ENCODE results near the gene ATP6V0A1. TPM values are rescaled to one million over a fixed set of nuclear protein-coding genes. Genes with fewer than 3 reads are reported as not detected.
A peak's percentile ranks its signal among the peaks of the same experiment; 100 is the strongest.
"Not testable (repeated sequence)": the region's sequence is repeated elsewhere in the genome, so short reads cannot be mapped to it uniquely, and the experiment has no call there.

ATP6V0A1 gene
- total and polyA plus RNA-seq, 2 donors from 2014 or later: 108 to 110 TPM

DNA sequence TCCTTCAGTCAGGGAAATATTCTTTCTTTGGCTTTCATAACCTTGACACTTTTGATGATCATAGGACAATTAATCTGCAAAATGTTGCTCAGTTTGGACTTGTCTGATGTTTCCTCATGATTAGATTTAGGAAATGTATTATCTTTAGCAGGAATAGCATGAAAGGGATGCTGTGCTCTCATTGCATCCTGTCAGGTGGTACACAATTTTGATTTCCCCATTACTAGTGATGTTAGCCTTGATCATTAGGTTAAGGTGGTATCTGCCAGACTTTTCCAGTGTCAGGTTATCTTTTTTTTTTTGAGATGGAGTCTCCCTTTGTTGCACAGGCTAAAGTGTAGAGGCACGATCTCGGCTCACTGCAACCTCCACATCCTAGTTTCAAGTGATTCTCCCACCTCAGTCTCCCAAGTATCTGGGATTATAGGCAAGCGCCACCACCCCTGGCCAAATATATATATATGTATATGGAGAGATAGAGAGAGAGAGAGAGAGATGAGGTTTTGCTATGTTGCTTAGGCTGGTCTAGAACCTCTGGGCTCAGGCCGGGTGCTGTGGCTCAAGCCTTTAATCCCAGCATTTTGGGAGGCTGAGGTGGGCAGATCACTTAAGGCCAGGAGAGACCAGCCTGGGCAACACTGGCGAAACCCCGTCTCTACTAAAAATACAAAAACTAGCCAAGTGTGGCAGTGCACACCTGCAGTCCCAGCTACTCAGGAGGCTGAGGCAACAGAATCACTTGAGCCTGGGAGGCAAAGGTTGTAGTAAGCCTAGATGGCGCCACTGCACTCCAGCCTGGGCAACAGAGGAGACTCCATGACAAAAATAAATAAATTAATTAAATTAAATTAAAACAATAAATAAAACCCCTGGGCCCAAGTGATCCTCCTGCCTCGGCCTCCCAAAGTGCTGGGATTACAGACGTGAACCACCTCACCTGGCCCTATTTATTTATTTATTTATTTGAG lies 19.8 kb upstream of the ATP6V0A1 start:
- Histone ChIP-seq H3K4me3 (ENCODE audit: low read length in 3 of 3) (no peak overlapping the region), H3K36me3 (ENCODE audit: control insufficient read depth in 2 of 3, insufficient read depth in 3 of 3, low read length in 3 of 3) (no peaks in the 10 kb centered on the region), H3K27me3 (ENCODE audit: control insufficient read depth, insufficient read depth, low read length) (no peaks in the 10 kb centered on the region), H3K4me1 (ENCODE audit: control insufficient read depth in 2 of 3, insufficient read depth in 2 of 3, low read depth in 1 of 3, low read length in 3 of 3) (peaks cover 0 to 6% (median 0%) of the 10 kb centered on the region in 3 donors), H3K9ac (ENCODE audit: low read length in 3 of 3) (no peak overlapping the region), H3K27ac (ENCODE audit: low read depth in 2 of 2, low read length in 2 of 2) (no peak overlapping the region), H3K9me3 (ENCODE audit: control insufficient read depth in 2 of 3, insufficient read depth in 1 of 3, low read length in 3 of 3) (no peaks in the 10 kb centered on the region)
- peak; percentile 32 for TF ChIP-seq CTCF (IDR thresholded peaks at IDR 0.05; ENCODE audit: borderline replicate concordance, extremely low read depth, insufficient read depth)
- intact Hi-C loops (cut with DNase I): no loop called here
- DNase-seq: no peak
- no peak for FAIRE-seq

DNA sequence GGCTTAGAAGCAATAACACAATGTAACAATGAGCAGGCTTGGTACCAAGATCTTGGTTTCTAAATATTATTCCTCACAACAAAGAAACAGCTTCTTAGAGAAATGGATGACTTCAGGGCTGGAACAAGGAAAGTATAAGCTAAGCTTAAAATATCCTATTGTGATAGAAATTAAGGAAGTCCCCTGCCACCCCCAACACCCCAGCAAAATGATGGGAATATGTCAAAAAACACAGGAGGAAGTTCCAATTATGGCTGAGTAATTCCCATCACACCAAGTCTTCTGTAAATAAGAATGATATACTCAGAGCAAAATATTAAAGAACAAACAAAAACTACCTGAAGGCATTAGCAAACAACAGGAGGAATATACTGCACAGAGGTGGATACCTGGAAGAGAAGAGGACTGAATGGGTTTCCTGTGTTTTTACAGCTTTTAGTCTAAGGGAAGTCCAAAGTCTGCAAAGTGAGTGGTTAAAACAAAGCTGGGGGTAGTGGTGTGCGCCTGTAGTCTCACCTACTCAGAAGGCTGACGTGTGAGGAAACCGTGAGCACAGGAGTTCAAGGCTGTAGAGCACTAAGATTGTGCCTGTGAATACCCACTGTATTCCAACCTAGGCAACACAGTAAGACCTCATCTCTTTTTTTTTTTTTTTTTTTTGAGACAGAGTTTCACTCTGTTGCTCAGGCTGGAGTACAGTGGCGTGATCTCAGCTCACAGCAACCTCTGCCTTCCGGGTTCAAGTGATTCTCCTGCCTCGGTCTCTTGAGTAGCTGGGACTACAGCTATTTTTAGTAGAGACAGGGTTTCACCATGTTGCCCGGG lies 17.1 kb upstream of the ATP6V0A1 start:
- Histone ChIP-seq H3K4me3 (ENCODE audit: low read length in 3 of 3) (no peak overlapping the region), H3K36me3 (ENCODE audit: control insufficient read depth in 2 of 3, insufficient read depth in 3 of 3, low read length in 3 of 3) (no peaks in the 10 kb centered on the region), H3K27me3 (ENCODE audit: control insufficient read depth, insufficient read depth, low read length) (no peaks in the 10 kb centered on the region), H3K27ac (ENCODE audit: low read depth in 2 of 2, low read length in 2 of 2) (no peak overlapping the region), H3K9me3 (ENCODE audit: control insufficient read depth in 2 of 3, insufficient read depth in 1 of 3, low read length in 3 of 3) (no peaks in the 10 kb centered on the region), H3K4me1 (ENCODE audit: control insufficient read depth in 2 of 3, insufficient read depth in 2 of 3, low read depth in 1 of 3, low read length in 3 of 3) (peaks cover 0 to 6% (median 0%) of the 10 kb centered on the region in 3 donors), H3K9ac (ENCODE audit: low read length in 3 of 3) (no peak overlapping the region)
- TF ChIP-seq CTCF (IDR thresholded peaks at IDR 0.05; ENCODE audit: borderline replicate concordance, extremely low read depth, insufficient read depth): no peak
- intact Hi-C loops (cut with DNase I): no loop called here
- DNase-seq: no peak
- FAIRE-seq: no peak

GRCh38 chr17:42442196-42442565 lies 16.5 kb upstream of the ATP6V0A1 start:
- H3K27me3 ChIP-seq (ENCODE audit: control insufficient read depth, insufficient read depth, low read length): no peaks in the 10 kb centered on the region
- no peak for DNase-seq
- H3K4me1 ChIP-seq (ENCODE audit: control insufficient read depth in 2 of 3, insufficient read depth in 2 of 3, low read depth in 1 of 3, low read length in 3 of 3): peaks cover 0 to 6% (median 0%) of the 10 kb centered on the region in 3 donors
- H3K27ac ChIP-seq (ENCODE audit: low read depth in 2 of 2, low read length in 2 of 2): no peak overlapping the region
- no peak overlapping the region for H3K9ac ChIP-seq (ENCODE audit: low read length in 3 of 3)
- intact Hi-C loops (cut with DNase I): no loop called here
- no peaks in the 10 kb centered on the region for H3K9me3 ChIP-seq (ENCODE audit: control insufficient read depth in 2 of 3, insufficient read depth in 1 of 3, low read length in 3 of 3)
- no peak overlapping the region for H3K4me3 ChIP-seq (ENCODE audit: low read length in 3 of 3)
- no peak for FAIRE-seq
- TF ChIP-seq CTCF (IDR thresholded peaks at IDR 0.05; ENCODE audit: borderline replicate concordance, extremely low read depth, insufficient read depth): no peak
- H3K36me3 ChIP-seq (ENCODE audit: control insufficient read depth in 2 of 3, insufficient read depth in 3 of 3, low read length in 3 of 3): no peaks in the 10 kb centered on the region

DNA sequence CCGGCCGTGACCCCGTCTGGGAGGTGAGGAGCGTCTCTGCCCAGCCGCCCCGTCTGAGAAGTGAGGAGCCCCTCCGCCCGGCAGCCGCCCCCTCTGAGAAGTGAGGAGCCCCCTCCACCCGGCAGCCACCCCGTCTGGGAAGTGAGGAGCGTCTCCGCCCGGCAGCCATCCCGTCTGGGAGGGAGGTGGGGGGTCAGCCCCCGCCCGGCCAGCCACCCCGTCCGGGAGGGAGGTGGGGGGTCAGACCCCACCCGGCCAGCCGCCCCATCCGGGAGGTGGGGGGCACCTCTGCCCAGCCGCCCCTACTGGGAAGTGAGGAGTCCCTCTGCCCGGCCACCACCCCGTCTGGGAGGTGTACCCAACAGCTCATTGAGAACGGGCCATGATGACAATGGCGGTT lies 9.5 kb upstream of the ATP6V0A1 start:
- H3K4me3 ChIP-seq (ENCODE audit: low read length in 3 of 3); H3K9ac ChIP-seq (ENCODE audit: low read length in 3 of 3); intact Hi-C loops (cut with DNase I); H3K9me3 ChIP-seq (ENCODE audit: control insufficient read depth in 2 of 3, insufficient read depth in 1 of 3, low read length in 3 of 3); FAIRE-seq; DNase-seq; H3K27me3 ChIP-seq (ENCODE audit: control insufficient read depth, insufficient read depth, low read length); H3K36me3 ChIP-seq (ENCODE audit: control insufficient read depth in 2 of 3, insufficient read depth in 3 of 3, low read length in 3 of 3); H3K4me1 ChIP-seq (ENCODE audit: control insufficient read depth in 2 of 3, insufficient read depth in 2 of 3, low read depth in 1 of 3, low read length in 3 of 3); H3K27ac ChIP-seq (ENCODE audit: low read depth in 2 of 2, low read length in 2 of 2): not testable (repeated sequence)

GRCh38 chr17:42449838-42450237 lies 8.8 kb upstream of the ATP6V0A1 start:
- H3K27ac ChIP-seq (ENCODE audit: low read depth in 2 of 2, low read length in 2 of 2); FAIRE-seq; H3K9me3 ChIP-seq (ENCODE audit: control insufficient read depth in 2 of 3, insufficient read depth in 1 of 3, low read length in 3 of 3); intact Hi-C loops (cut with DNase I); H3K4me3 ChIP-seq (ENCODE audit: low read length in 3 of 3); H3K36me3 ChIP-seq (ENCODE audit: control insufficient read depth in 2 of 3, insufficient read depth in 3 of 3, low read length in 3 of 3); H3K4me1 ChIP-seq (ENCODE audit: control insufficient read depth in 2 of 3, insufficient read depth in 2 of 3, low read depth in 1 of 3, low read length in 3 of 3); H3K27me3 ChIP-seq (ENCODE audit: control insufficient read depth, insufficient read depth, low read length); H3K9ac ChIP-seq (ENCODE audit: low read length in 3 of 3); DNase-seq: not testable (repeated sequence)

All from kidney (tissue), 14 donors.